TTC549 (cell line): ENCODE results near the gene MTG1.
"Not testable (repeated sequence)": the region's sequence is repeated elsewhere in the genome, so short reads cannot be mapped to it uniquely, and the experiment has no call there.

Experiments
- FAIRE-seq: peaks from 2 replicates; lab custom pipeline; 2012; peaks lifted over from hg19 to GRCh38; lab: Jason Lieb, UNC

MTG1 gene

GRCh38 chr10:133424102-133424501 lies 30.1 kb downstream of the MTG1 start:
- not testable (repeated sequence) for FAIRE-seq

- FAIRE-seq = not testable (repeated sequence)
These were observed 30.6 kb downstream of the MTG1 start, which contains the start of gene SPRN for GRCh38 chr10:133424601-133425000. SPRN (minus strand) TSS chr10:133424625; CDS start chr10:133423681, 944 bp downstream.

- not testable (repeated sequence) for FAIRE-seq
These were observed 35.6 kb downstream of the MTG1 start for GRCh38 chr10:133429571-133429970.

- not testable (repeated sequence) for FAIRE-seq
These were observed 38.1 kb downstream of the MTG1 start for GRCh38 chr10:133431888-133432613.

- FAIRE-seq = not testable (repeated sequence)
These were observed 38.8 kb downstream of the MTG1 start for GRCh38 chr10:133432789-133433188.

- no peak for FAIRE-seq
These were observed 44.8 kb downstream of the MTG1 start for GRCh38 chr10:133438711-133439273.

GRCh38 chr10:133439517-133440461 lies 45.8 kb downstream of the MTG1 start:
- no peak for FAIRE-seq

GRCh38 chr10:133440633-133441285 lies 46.8 kb downstream of the MTG1 start:
- FAIRE-seq = no peak

- FAIRE-seq = not testable (repeated sequence)
These were observed 47.4 kb downstream of the MTG1 start for GRCh38 chr10:133441356-133441755.

GRCh38 chr10:133441780-133442179 lies 47.8 kb downstream of the MTG1 start:
- FAIRE-seq = no peak

GRCh38 chr10:133442191-133442966 lies 48.4 kb downstream of the MTG1 start:
- FAIRE-seq = no peak

GRCh38 chr10:133442967-133443924 lies 49.3 kb downstream of the MTG1 start:
- FAIRE-seq = no peak

- no peak for FAIRE-seq
These were observed 50.6 kb downstream of the MTG1 start for GRCh38 chr10:133444342-133445267.

- no peak for FAIRE-seq
These were observed 51.3 kb downstream of the MTG1 start for GRCh38 chr10:133445268-133445732.

- FAIRE-seq = no peak
These were observed 52.1 kb downstream of the MTG1 start for GRCh38 chr10:133445751-133446708.

- FAIRE-seq = no peak
These were observed 53.0 kb downstream of the MTG1 start for GRCh38 chr10:133446979-133447378.

- no peak for FAIRE-seq
These were observed 54.2 kb downstream of the MTG1 start for GRCh38 chr10:133448120-133448519.

GRCh38 chr10:133451346-133451745 lies 57.4 kb downstream of the MTG1 start:
- no peak for FAIRE-seq
